Suppressor macrophage (primary cell): ENCODE data around the gene SND1.
A peak's percentile ranks its signal among the peaks of the same experiment; 100 is the strongest.

Experiments
- DNase-seq, 4 experiments: peaks; one replicate each; pipeline ENCODE4 v3.0.0-alpha.2; 2020 to 2022

The SND1 gene

DNA sequence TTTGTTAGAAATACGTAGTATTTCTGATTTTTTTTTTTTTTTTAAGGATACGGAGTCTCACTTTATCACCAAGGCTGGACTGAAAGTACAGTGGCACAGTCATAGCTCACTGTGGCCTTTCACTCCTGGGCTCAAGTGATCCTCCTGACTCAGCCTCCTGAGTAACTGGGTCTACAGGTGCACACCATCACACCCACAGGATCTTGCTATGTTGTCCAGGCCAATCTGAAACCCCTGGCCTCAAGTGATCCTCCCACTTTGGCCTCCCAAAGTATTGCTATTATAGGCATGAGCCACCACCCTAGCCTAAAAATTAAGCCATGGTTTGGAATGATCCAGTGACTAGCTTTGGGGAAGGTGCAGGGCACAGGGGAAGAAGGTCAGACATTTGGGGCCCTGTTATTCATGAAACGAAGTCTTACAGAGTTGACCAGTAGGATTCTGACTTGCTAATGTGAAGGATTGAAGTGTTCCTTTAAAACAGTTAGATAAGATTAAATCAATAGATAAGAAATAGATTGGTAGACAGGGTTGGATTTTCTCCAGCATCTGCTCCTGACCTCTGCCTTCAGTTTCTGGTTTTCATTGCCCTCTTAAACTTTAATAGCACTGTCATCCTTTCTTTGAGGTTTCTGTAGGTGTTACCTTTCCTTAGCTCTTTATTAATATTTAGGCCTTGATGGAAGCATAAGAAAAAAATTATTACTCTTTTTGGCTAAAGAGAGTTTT lies 257.6 kb downstream of the SND1 start:
- DNase-seq: no peak

DNA sequence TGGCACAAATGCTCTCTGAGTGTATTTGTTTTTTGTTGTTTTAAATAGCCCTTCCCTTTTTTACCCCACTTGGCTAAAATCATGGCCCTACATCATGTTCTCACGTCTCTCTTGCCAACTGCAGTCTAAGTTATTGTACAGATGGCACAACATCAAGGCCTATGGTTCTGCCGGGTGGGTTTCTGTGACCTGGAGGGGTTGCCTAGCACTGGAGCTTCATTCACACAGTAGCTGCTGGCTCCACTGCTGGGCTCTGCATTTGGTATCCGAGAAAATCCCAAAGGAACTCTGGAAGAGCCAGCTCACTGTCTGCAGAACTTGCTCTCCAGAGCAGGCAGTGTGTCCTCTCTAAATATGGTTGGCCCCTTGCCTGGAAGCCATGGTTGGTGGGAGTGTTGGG lies 258.7 kb downstream of the SND1 start:
- DNase-seq: no peak

DNA sequence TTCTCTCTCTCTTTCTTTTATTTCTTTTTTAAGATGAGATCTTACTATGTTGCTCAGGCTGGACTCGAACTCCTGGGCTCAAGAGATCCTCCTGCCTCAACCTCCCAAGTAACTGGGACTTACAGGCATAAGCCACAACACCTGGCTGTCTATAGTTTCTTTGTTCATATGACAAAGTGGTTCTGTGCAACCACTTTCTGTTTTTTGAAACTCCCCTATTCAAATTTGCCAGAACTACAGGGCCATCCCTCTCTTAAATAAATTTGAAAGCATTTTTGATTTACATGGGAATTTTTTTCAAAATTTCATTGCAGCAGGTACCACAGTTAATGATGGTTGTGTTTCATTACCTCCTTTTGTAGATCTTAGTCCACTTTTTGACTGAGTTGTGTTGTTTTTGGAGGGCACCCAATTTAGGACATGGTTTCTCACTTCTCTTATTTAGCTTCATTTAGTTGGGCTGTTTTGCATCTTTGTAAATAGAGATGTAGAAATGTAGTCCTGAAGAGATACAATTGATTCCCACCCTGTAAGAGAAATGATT lies 260.0 kb downstream of the SND1 start:
- DNase-seq: no peak

DNA sequence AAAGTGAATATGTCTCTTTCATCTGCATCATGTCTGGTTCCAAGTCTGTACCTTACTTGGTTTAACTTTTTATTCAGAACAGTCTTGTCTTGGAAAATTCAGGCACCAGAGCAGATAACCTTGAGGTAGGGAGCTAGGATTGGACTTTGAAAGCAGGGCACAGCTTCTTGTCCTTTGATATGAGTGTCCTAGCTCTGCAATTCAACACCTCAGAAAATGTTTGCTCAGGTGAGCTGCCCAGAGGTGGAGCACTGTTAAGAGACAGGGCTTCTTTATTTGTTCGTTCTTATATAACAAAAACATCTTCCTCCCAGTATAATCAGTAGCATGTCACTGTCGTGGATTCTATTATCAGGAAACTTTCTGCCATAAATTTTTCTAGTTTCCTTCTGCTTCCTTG lies 260.9 kb downstream of the SND1 start:
- DNase-seq: no peak

DNA sequence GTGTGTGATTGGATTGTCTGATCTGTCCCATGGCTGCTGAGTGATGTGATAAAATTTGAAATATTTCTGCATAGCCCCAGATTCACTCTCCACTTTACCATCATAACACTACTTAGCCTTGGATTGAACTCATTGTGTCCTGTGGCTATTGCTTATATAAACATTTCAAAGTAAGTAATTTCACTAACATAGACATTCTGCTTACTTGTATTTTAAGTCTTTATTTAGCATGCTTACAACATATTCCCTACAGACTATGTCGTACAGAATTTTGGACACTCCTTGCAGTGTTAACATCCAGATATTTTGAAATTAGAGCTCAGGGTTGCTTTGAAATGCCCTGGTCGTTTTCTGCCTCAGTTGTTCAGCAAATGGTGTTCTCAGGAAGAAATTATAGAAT lies 261.7 kb downstream of the SND1 start:
- DNase-seq: no peak

DNA sequence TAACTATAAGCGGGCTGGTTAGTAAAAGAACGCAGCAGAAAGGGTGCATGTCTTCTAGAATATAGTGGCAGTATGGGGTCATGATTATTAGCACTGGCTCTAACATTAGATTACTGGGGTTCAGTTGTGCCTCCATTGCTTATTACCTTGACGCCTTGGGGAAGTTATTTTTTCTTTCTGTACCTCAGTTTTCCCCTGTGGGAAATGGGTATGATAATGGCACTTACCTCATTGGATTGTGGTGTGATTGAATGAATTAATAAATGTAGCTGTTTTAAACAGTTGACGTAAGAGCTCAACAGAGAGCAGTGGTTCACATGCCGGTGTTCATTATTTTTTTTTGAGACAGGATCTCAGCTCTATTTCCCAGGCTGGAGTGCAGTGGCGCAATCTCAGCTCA lies 262.7 kb downstream of the SND1 start:
- DNase-seq: no peak

DNA sequence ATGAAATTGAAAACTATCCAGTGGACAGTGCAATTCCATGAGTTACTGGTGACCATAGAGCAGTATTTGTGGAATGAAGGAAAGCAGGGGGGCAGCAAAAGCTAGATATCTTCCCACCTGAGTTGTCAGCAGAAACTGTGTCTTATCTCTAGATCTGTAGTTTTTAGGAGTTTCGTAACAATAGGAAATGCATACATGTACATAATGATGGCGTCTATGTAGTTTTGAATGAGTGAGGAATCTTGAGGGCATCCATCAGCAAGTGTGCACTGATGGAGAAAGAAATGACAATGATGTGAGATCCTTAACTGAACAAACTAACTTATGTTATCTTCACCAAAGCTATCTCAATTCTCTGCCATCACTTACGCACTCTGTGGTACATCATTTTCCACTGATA lies 264.7 kb downstream of the SND1 start:
- no peak for DNase-seq

DNA sequence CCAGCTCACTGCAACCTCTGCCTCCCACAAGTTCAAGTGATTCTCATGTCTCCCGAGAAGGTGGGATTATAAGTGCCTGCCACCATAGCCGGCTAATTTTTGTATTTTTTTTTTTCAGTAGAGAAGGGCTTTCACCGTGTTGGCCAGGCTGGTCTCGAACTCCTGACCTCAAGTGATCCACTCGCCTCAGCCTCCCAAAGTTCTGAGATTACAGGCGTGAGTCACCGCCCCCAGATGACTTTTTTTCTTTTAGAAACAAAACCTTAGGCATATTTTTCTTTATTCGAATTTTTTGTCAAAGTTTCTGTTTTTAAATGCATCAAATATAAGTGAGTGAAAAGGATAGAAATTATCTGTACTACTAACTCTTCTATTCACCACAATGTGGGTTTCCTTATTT lies 266.1 kb downstream of the SND1 start:
- no peak for DNase-seq

DNA sequence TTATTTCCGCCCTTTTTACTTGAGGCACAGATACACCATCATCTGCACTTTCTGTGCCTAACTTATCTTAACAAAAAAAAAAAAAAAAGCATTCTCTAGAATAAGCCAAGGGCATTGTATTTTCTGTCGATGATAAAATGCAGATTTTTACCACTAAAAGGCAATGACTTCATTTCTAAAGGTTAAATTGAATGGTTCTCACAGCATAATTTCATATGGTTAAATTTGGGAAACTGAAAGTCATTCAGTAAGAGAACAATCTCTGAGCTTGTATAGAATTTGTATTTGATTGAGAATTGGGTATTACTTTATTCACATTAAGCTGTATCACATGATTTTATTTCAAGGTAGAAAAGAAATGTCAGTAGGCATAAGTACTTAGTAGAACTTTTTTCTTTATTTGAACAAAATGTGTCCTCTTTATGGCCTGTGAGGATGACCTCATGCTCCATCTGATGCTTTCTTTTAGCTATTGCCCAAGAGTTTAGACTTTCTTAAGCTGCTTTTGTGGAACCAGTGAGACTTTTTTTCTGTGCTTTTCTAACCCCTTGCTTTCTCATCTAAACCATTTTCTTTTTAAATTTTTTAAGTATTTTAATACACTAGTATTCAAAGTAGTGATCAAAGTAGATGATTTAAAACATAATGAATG lies 268.9 kb downstream of the SND1 start:
- DNase-seq: peak; percentile 43 to 78 (median 61)

DNA sequence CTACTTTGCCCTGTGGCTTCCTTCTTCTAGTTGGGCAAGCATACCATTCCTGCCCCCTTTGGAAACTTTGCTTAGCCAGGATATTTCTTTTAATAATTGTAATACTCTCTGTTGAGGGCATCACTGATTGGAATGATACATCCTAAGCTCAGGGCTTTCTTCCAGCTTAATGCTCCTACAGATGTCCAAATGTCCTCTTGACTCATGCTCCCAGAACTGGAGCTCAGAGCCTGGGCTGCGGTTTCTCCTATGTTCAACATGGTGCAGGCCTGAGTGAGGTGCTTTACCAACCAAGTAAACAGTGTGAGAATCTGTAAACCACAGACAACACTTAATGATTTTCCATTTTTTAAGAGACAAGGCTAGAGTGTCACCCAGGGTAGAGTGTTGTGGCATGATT lies 270.7 kb downstream of the SND1 start:
- no peak for DNase-seq

DNA sequence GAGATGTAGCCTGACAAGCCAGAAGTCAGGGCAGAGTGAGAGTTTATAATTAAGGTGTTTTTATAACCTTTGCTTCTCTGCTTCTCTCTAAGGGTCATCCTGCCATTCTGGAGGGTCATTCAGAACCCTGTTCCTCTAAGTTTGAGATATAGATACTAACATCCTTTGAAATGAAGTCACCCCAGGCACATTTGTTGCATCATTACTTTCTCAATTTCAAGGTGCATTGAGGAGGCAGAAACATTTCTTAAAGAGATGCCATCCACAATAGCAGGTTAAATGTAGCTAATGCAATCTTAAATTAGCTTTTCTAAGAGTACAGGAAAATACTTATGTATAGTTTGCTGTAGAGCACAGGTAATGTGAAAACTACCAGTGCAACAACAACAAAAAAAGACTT lies 272.9 kb downstream of the SND1 start:
- DNase-seq: no peak

DNA sequence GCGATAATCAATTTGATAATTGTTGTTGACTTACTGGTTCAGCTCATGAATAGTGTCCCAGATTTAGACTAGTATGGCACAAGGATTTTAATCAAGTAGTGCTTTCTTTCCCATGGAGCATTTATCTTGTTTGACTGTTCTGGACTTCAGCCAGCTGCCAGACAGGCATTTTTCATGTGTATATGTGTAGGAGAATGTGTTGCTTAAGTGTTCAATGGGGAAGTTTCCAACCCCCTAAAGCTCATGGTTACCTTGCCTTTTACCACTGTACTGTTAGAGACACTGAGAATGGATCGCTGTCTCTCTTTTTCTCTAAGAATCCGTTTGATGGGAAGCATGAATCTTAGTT lies 275.3 kb downstream of the SND1 start:
- DNase-seq: peak; percentile 38 to 68 (median 64)

DNA sequence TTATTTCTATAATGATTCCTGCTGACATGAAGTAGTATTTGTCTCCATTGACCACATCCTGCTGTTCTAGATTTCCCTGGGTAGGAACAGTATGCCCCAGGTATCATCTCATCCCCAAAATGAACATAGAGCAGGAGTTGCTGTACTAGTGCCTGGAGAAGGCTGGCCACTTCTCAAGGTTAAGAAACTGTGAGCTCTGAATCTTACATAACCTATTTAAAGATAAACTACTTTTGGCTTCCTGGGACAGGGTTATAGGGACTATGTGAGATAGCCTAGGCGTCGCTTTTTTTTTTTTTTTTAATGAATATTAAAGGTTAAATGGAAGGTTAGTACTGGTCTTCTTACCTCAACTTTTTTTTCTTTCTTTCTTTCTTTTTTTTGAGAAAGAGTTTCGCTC lies 276.2 kb downstream of the SND1 start:
- DNase-seq: no peak

DNA sequence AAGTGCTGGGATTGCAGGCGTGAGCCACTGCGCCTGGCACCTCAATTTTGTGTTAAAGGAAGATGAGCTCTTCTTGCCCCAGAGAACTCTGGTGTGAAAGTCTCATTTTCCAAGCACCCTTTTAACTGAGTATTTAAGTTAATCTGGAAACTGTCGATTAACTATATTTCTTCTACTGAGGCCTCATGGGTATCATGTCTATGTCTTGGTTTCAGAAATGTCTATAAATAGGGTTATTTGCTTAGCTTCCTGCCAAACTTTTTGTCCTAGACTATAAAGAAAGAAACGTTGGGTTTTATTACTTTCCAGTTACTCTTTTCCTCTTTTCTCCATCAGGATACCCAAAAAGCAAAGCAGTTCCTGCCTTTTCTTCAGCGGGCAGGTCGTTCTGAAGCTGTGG lies 276.9 kb downstream of the SND1 start:
- DNase-seq: no peak

DNA sequence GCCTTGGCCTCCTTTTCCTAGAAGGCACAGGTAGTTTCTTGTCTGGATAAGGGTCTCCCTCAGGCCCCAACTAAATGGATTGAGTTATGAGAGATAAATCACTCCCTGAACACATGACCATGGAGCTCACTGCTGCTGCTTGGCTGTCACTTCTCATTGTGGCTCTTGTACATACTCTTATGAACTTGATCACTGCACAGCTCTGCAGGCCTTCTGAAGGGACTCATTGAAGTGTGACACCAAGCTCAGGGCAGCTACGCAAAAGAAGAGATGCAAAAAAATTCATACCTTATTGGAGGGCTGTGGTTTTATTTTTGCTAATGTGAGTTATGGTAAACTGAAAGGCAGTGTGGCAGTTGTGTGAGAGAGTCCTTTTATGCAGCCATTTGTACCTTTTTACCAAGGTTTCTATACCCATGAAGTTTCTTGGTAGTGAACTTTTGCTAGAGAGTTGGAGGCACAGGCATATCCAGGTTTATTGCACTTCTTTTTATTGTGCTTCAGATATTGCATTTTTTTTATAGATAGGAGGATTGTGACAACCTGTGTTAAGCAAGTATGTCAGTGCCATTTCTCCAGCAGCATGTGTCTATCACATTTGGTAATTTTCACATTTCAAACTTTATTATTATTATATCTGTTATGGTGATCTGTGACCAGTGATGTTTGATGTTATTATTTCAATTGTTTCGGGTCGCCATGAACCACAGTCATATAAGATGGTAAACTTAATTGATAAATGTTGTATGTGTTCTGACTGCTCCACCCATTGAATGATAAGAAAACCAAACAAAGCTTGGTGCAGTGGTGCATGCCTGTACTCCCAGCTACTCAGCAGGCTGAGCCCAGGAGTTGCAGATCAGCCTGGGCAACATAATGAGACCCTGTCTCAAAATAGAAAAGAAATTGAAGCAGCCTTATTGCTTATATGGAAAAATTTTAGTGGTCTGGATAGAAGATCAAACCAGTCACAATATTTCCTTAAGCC lies 278.6 kb downstream of the SND1 start:
- DNase-seq: no peak

DNA sequence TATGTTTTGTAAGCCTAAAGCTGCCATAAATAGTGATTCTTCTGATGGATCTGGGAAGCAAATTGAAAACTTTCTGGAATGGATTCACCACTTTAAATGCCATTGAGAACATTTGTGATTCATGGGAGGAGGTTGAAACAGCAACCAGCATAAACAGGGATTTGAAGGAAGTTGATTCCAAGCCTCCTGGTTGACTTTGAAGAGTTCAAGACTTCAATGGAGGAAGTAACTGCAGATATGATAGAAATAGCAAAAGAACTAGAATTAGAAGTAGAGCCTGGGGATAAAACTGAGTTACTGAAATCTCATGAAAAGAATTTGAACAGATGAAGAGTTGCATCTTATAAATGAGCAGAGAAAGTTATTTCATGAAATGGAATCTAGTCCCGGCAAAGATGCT lies 280.1 kb downstream of the SND1 start:
- DNase-seq: peak in 1 of 4 experiments; percentile 21

DNA sequence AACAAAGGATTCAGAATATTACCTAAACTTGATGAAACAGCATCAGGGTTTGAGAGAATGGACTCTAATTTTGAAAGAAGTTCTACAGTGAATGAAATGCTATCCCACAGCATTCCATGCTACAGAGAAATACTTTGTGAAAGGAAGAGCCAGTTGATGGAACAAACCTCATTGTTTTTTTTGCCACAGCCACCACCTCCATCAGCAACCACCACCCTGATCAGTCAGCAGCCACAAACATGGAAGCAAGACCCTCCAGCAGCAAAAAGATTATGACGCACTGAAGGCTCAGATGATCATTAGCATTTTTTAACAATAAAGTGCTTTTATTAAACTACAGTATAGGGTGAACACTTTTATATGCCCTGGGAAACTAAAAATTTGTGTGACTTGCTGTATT lies 280.5 kb downstream of the SND1 start:
- DNase-seq: no peak

DNA sequence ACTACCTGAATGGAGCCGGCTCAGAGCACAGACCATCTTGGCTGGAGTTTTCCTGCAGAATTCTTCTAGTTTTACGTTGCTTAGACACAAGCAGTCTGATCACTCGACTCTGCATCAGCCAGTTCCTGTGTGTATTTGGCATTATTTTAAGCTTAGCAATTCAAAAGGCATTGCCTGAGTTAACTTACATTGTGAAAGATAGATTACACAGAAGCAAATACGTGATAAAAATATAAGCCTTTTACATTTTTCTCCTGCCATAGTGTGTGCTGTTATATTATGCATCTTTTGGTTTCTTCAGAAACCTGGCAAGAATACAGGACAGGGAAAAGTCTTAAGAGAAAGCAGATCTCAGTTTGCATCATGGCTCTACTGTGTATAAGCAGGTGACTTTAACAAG lies 281.2 kb downstream of the SND1 start:
- no peak for DNase-seq

DNA sequence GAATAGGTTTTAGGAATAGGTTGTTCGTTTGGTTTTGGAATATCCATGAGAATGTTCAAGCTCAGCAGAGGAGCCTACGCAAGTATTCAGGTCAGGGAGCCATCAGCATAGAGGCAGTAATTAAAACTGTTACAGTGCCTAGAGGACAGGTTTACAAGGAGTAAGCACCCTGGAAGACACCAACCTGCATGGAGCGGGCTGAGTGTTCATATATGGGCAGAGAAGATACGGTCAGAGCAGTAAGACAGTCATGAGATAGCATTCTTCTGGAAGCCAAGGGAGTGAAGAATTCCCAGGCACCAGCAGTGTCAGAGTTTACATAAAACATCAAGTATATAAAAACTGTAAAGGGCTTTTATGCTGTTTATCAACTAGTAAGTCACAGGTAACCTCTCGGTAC lies 282.7 kb downstream of the SND1 start:
- no peak for DNase-seq

DNA sequence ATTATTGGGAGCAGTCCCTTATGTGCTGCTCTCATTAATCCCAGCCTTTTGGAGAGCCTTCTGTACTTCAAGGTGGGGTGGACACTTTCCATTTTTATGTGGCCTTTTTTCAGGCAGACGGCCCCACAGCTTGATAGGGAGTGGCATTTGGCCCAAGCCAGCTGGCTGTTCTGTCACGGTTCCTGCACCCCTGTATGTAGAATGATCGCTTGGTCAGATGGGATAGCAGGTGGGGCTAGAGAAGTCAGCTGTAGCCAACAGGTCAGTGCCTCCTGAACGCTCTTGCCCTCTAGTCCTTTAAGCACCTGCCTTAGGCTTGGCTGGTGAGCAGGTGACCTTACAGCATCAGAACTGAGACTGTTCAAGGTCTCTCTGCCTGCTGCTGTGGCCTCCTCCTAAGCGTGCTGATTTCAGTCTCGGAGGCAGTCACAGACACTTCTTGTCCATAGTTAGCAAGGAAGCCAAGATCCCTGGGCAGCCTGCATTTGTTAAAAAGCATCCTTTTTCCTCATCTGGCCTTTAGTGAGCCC lies 283.9 kb downstream of the SND1 start:
- no peak for DNase-seq

DNA sequence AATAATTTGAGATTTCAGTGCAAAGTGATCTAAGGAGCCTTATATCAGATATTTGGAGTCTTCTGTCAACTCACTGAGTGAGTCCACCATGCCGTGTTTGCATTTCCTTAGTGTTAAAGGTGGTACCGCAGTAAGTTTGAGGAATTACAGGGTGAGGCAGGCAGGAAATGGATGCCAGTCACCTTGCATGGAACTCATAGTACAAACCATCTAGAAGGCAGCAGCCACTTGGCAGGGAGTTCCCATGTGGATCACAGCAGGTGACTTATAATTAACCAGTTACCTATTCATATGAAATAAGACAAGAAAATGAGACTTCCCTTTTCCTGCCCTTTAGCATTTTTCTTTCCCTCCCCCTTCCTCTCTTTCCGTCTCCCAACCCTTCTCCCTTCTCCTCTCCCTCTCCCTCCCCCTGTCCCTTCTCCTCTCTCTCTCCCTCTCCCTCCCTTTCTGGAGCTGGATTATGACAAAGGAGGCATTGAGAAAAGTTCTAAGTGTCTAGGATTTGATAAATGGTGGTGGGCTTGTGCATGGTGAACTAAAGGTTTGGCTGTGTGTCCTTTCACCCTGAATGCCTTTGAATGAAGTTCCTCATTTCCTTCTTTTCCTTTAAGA lies 285.2 kb downstream of the SND1 start:
- DNase-seq: no peak

DNA sequence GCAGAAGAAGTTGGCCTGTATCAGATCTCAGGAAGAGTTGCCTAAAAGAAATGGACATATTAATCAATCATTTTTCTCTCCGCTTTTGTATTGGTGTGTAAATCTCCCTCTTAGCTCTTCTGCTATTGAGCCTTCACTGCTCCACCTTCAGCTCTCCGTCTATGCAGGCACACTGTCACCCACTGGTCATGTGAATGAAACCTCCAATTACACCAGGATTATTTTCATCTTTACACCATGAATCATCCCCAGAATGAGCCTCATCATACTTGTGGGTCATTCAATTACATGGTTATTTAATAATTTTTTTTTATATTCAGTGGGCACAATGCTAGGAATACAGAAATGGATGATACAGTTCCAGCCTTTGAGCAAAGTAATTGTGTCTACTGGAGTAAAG lies 286.6 kb downstream of the SND1 start:
- DNase-seq: peak in 1 of 4 experiments; percentile 23
